Heart left ventricle (tissue), 16 donors: ENCODE measurements around the gene CLCN4. TPM values are rescaled to one million over a fixed set of nuclear protein-coding genes. Genes with fewer than 3 reads are reported as not detected.

Source experiments
- ATAC-seq, 4 donors: fragments of 200-7000 bp; cut with Tn5 transposase; one replicate each; pipeline ENCODE4 v1.9.1; 2020 to 2022; ENCODE audit warnings: moderate library complexity in 4 of 4, mild to moderate bottlenecking in 3 of 4, moderate number of reproducible peaks in 1 of 4
- DNase-seq, 5 donors: peaks; one replicate each; pipeline ENCODE4 v3.0.0-alpha.2; 2020
- H3K27ac ChIP-seq, 12 donors: fragments of 200-600 bp; sonication (generic) in 4 of 12; one replicate each; pipeline versions ENCODE4 v1.5.0 to v1.8.0; 2016 to 2022; ENCODE audit warnings: mild to moderate bottlenecking in 2 of 12
- H3K27me3 ChIP-seq, 9 donors: fragments of 200-600 bp; sonication (generic) in 2 of 9; one replicate each; pipeline versions ENCODE4 v1.5.1 to v1.8.0; 2016 to 2022; ENCODE audit warnings: mild to moderate bottlenecking in 3 of 9
- H3K36me3 ChIP-seq, 9 donors: fragments of 200-600 bp; sonication (generic) in 2 of 9; one replicate each; pipeline versions ENCODE4 v1.5.0 to v1.8.0; 2018 to 2022; ENCODE audit warnings: mild to moderate bottlenecking in 2 of 9
- H3K4me1 ChIP-seq, 12 donors: fragments of 200-600 bp; sonication (generic) in 4 of 12; one replicate each; pipeline versions ENCODE4 v1.5.0 to v1.8.0; 2016 to 2022; ENCODE audit warnings: mild to moderate bottlenecking in 3 of 12
- H3K4me3 ChIP-seq, 12 donors: fragments of 200-600 bp; sonication (generic) in 4 of 12; one replicate each; pipeline versions ENCODE4 v1.5.0 to v1.8.0; 2017 to 2022; ENCODE audit warnings: mild to moderate bottlenecking in 9 of 12, moderate library complexity in 4 of 12
- H3K9me3 ChIP-seq, 12 donors: fragments of 200-600 bp; sonication (generic) in 4 of 12; one replicate each; pipeline versions ENCODE4 v1.5.0 to v1.8.0; 2016 to 2022; ENCODE audit warnings: mild to moderate bottlenecking in 1 of 12
- POLR2A ChIP-seq, 2 donors: fragments of 450-650 bp; IDR thresholded peaks; one replicate each; pipeline ENCODE4 v1.6.1; 2017; ENCODE audit warnings: antibody characterized with exemption in 2 of 2, mild to moderate bottlenecking in 2 of 2, moderate library complexity in 2 of 2
- WGBS, 4 donors: extraction: QIAGEN DNeasy Blood & Tissue Kit in 2 of 4; methylation state at CpG; one replicate each; pipeline versions ENCODE4 v1.1.5 to v1.1.7; 2013 to 2018; 5-methylcytosine and 5-hydroxymethylcytosine counted together
- intact Hi-C, 10 donors: fragments of 100-400 bp; cut with DNase I; formaldehyde crosslinking; loops; one replicate each; pipeline versions ENCODE4 v1.11.1 to v1.14.2; 2022
- polyA plus RNA-seq, 2 donors: library from polyadenylated mRNA; stranded (reverse); fragments of 200-250 nt; gene quantifications; one replicate each; pipeline ENCODE4 v1.2.3, GENCODE V29; 2013
- total RNA-seq, 9 donors: library from RNA; depleted of rRNA in 2 of 9; stranded (reverse); fragments of >200 nt in 2 of 9; fragmentation: NEBNext Ultra II Directional in 3 of 9; extraction: Animal tissue kit (Norgen Biotek cat#: 25700) in 3 of 9; gene quantifications; one replicate each; pipeline versions ENCODE4 v1.1.0 to v1.2.4, GENCODE V29; 2016 to 2023
- TF ChIP-seq, protein P1 (sequence below), 12 donors: fragments of 200-600 bp; sonication (generic) in 4 of 12; IDR thresholded peaks; one replicate each; pipeline versions ENCODE4 v1.5.0 to v1.8.0; 2018 to 2022; ENCODE audit warnings: antibody characterized with exemption in 12 of 12, mild to moderate bottlenecking in 5 of 12
- donor health status: ischemic (EF 13 %, LVEDD 7.1; RV severe dilation, severe dysfunction).
- donor health status: healthy with polysubstance abuse.
- donor health status: DM: no; HTN: yes; CAD: no.
- donor health status: DM: no; HTN: no; CAD: no.
- donor health status: ischemic (EF 25% LVEDD 6.9; RV normal size, moderate dysfunction).
- donor health status: ischemic (EF 25% LVEDD 5.7; RV mildly dilated, moderate dysfunction).
- donor health status: healthy.
- donor health status: DM: yes; HTN: yes; CAD: no.
- donor health status: ischemic (EF 35%, LVEDD 5.7; RV mildly dilated, moderate dysfunction).
- donor health status: nonischemic (EF 11% LVEDD 7.7; RV severe dilation, severe dysfunction).
- donor health status: DM: yes; HTN: yes; CAD: no.
- donor health status: PGD.
- donor health status: ischemic (EF 29% LVEDD 5.4; RV normal size, mild dysfunction).
- donor health status: nonischemic (EF 23%, LVEDD 6.1; RV moderate dilation, normal function).

CLCN4 gene
- total and polyA plus RNA-seq, 11 donors, result 6.4 to 39.0 (median 29.2) TPM

DNA sequence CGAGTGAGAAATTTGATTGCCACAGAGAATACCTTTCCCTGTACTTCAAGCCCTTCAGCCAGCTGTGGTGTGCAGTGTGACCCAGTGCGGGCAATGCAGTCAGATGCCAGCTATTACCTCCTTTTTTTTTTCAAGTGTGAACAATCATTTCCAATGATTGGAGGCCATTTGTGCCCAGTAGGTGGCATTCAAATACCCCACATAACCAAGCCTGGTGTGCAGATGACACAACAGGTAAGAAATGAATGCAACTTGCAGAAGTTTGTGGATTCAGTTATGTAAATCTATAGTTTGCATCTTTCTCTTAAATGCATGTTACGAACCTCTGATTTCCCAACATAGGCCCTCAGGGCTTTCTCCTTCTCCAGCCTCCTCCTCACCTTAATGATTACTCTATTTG is 98.0 kb downstream of the CLCN4 start:
- 68 to 91% (median 82%) methylated on average over 2 to 3 of the region's 3 CpGs for WGBS, 4 donors
- TF ChIP-seq, protein P1, sequence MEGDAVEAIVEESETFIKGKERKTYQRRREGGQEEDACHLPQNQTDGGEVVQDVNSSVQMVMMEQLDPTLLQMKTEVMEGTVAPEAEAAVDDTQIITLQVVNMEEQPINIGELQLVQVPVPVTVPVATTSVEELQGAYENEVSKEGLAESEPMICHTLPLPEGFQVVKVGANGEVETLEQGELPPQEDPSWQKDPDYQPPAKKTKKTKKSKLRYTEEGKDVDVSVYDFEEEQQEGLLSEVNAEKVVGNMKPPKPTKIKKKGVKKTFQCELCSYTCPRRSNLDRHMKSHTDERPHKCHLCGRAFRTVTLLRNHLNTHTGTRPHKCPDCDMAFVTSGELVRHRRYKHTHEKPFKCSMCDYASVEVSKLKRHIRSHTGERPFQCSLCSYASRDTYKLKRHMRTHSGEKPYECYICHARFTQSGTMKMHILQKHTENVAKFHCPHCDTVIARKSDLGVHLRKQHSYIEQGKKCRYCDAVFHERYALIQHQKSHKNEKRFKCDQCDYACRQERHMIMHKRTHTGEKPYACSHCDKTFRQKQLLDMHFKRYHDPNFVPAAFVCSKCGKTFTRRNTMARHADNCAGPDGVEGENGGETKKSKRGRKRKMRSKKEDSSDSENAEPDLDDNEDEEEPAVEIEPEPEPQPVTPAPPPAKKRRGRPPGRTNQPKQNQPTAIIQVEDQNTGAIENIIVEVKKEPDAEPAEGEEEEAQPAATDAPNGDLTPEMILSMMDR (IDR thresholded peaks at IDR 0.05), result peak in 3 of 12 donors; percentile 10 to 17 (median 10)
- no peak for TF ChIP-seq POLR2A (IDR thresholded peaks at IDR 0.05)
- H3K36me3 ChIP-seq, result no peaks in the 10 kb centered on the region
- H3K4me1 ChIP-seq, result no peaks in the 10 kb centered on the region
- H3K27me3 ChIP-seq, result no peaks in the 10 kb centered on the region
- no peaks in the 10 kb centered on the region for H3K9me3 ChIP-seq
- no peak overlapping the region for H3K27ac ChIP-seq
- H3K4me3 ChIP-seq, result no peak overlapping the region
- no peak for DNase-seq
- ATAC-seq, result no peak
- intact Hi-C loops, result no loop called here

GRCh38 chrX:10259716-10260115 is 102.9 kb downstream of the CLCN4 start:
- no peaks in the 10 kb centered on the region for H3K36me3 ChIP-seq
- intact Hi-C loops, result no loop called here
- no peaks in the 10 kb centered on the region for H3K27me3 ChIP-seq
- H3K4me3 ChIP-seq, result no peak overlapping the region
- ATAC-seq, result no peak
- DNase-seq, result no peak
- 38 to 67% (median 49%) methylated on average over 1 of the region's 1 CpG for WGBS, 4 donors
- peaks cover 0 to 7% (median 0%) of the 10 kb centered on the region in 12 donors for H3K9me3 ChIP-seq
- H3K4me1 ChIP-seq, result no peaks in the 10 kb centered on the region
- TF ChIP-seq, protein P1 (IDR thresholded peaks at IDR 0.05), result no peak
- no peak for TF ChIP-seq POLR2A (IDR thresholded peaks at IDR 0.05)
- no peak overlapping the region for H3K27ac ChIP-seq

DNA sequence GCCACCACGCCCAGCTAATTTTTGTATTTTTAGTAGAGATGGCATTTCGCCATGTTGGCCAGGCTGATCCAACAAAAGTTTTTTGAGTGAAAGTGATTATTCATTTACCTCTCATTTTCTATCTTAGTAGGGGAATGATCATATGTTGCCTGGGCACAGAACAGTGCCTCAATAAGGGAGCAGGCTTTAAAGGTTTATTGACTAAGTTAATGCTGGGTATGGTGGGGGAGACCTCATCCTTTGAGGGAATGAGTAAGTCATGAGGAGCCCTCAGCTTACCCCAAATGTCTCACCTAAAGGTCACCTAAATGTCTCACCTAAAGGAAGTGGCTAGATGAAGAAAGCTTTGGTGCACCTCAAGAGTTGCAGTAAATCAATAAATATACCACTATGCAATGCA is 109.0 kb downstream of the CLCN4 start:
- Histone ChIP-seq H3K4me1 (no peaks in the 10 kb centered on the region), H3K36me3 (no peaks in the 10 kb centered on the region), H3K4me3 (no peak overlapping the region), H3K9me3 (peaks cover 0 to 7% (median 0%) of the 10 kb centered on the region in 12 donors), H3K27me3 (no peaks in the 10 kb centered on the region), H3K27ac (no peak overlapping the region)
- no peak for TF ChIP-seq POLR2A (IDR thresholded peaks at IDR 0.05)
- TF ChIP-seq, protein P1 (IDR thresholded peaks at IDR 0.05), result no peak
- DNase-seq, result no peak
- 75 to 94% (median 85%) methylated on average over 2 of the region's 2 CpGs for WGBS, 4 donors
- ATAC-seq, result no peak
- intact Hi-C loops, result no loop called here

DNA sequence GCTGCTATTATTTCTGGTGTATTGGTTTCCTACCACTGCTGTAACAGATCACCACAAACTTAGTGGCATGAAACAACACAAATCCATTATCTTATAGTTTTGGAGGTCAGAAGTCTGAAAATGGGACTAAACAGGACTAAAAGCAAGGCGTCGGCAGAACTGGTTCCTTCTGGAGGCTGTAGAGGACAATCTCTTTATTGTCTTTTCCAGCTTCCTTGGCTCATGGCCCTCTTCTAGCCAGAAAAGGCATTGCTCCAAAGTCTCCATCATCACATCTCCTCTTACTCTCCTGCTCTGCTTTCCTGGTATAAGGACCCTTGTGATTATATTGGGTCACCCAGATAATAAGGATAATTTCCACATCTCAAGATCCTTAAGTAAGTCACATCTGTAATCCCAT is 121.9 kb downstream of the CLCN4 start:
- no peaks in the 10 kb centered on the region for H3K36me3 ChIP-seq
- H3K4me3 ChIP-seq, result no peak overlapping the region
- H3K27me3 ChIP-seq, result peaks cover 0 to 5% (median 0%) of the 10 kb centered on the region in 9 donors
- intact Hi-C loops, result no loop called here
- TF ChIP-seq, protein P1 (IDR thresholded peaks at IDR 0.05), result no peak
- TF ChIP-seq POLR2A (IDR thresholded peaks at IDR 0.05), result no peak
- WGBS, 4 donors, result 85 to 93% (median 90%) methylated on average over 2 of the region's 2 CpGs
- DNase-seq, result no peak
- H3K9me3 ChIP-seq, result no peaks in the 10 kb centered on the region
- H3K27ac ChIP-seq, result no peak overlapping the region
- H3K4me1 ChIP-seq, result no peaks in the 10 kb centered on the region
- no peak for ATAC-seq
